HCT116 (cell line): Measurements from ENCODE around the gene CHRNA4. TPM values are rescaled to one million over a fixed set of nuclear protein-coding genes. Genes with fewer than 3 reads are reported as not detected.

ENCODE experiments used
- ATAC-seq: fragments of 200-7000 bp; cut with Tn5 transposase; 2 replicates; pipeline ENCODE4 v1.9.1; 2020; ENCODE audit warnings: mild to moderate bottlenecking, moderate library complexity
- BruUV-seq: library from RNA; stranded (reverse); fragments of 400-500 nt; replicated peaks from 2 replicates; lab custom pipeline; 2021; lab: Mats Ljungman, UMichigan
- CTCF ChIA-PET: fragments of 300-600 bp; sonication (Branson Sonifier 250); formaldehyde crosslinking; loops from one replicate; lab custom pipeline; 2021; ENCODE audit warnings: antibody characterized with exemption; lab: Charles Lee
- POLR2A ChIA-PET: fragments of 300-600, 350-600 bp; sonication (Branson Sonifier 250); formaldehyde crosslinking; loops from one replicate; lab custom pipeline; 2021; ENCODE audit warnings: antibody characterized with exemption; lab: Charles Lee
- RAD21 ChIA-PET, 2 experiments: fragments of 300-600 bp; sonication (Branson Sonifier 250); formaldehyde crosslinking; loops; one replicate each; lab custom pipeline; 2023; ENCODE audit warnings: low total read pairs in 2 of 2; ENCODE audit not compliant: uncharacterized antibody in 2 of 2, unreplicated experiment in 2 of 2, low non-redundant PET in 1 of 2; lab: Charles Lee
- DNase-seq: peaks from one replicate; pipeline ENCODE4 v3.0.0-alpha.2; 2010; ENCODE audit warnings: low read depth, low spot score
- H2AFZ ChIP-seq: fragments of 200-600 bp; shearing (Covaris generic), sonication (generic); 2 replicates; pipeline ENCODE4 v1.6.1; 2017; ENCODE audit warnings: low read depth, mixed run types, mixed read lengths, antibody characterized with exemption, low read length; ENCODE audit not compliant: poor library complexity, severe bottlenecking
- H3K27ac ChIP-seq: 2 replicates; pipeline ENCODE4 v1.5.1; 2012; ENCODE audit warnings: low read depth, low read length
- H3K27me3 ChIP-seq: fragments of 200-600 bp; sonication (generic); 2 replicates; pipeline ENCODE4 v1.6.1; 2016; ENCODE audit warnings: mixed run types, low read length, mixed read lengths; ENCODE audit not compliant: insufficient read depth
- H3K36me3 ChIP-seq, 2 experiments: fragments of 200-500 bp in 1 of 2; fragments of 200-600 bp in 1 of 2; sonication (Bioruptor generic) in 1 of 2; sonication (generic) in 1 of 2; 2 replicates each; pipeline versions ENCODE4 v1.5.1 to v1.6.1; 2014 to 2016; ENCODE audit warnings: low read length in 2 of 2, inconsistent platforms in 1 of 2, mixed read lengths in 1 of 2, mixed run types in 1 of 2; ENCODE audit not compliant: insufficient read depth in 2 of 2, control insufficient read depth in 1 of 2
- H3K4me1 ChIP-seq, 2 experiments: fragments of 200-600 bp in 1 of 2; sonication (generic) in 1 of 2; 2 replicates each; pipeline versions ENCODE4 v1.5.1 to v1.6.1; 2012 to 2017; ENCODE audit warnings: low read length in 2 of 2, inconsistent platforms in 1 of 2, mild to moderate bottlenecking in 1 of 2, mixed read lengths in 1 of 2, mixed run types in 1 of 2, moderate library complexity in 1 of 2; ENCODE audit not compliant: insufficient read depth in 2 of 2, control insufficient read depth in 1 of 2
- H3K4me2 ChIP-seq: fragments of 200-600 bp; sonication (generic); 2 replicates; pipeline ENCODE4 v1.6.1; 2017; ENCODE audit warnings: mixed run types, low read length, mixed read lengths
- H3K4me3 ChIP-seq, 2 experiments: fragments of 200-600 bp in 1 of 2; sonication (generic) in 1 of 2; replicated peaks in 1 of 2; 2 replicates each; pipeline ENCODE4 v1.5.1; 2011 to 2016; ENCODE audit warnings: low read length in 2 of 2, control low read depth in 1 of 2, low read depth in 1 of 2, mild to moderate bottlenecking in 1 of 2, mixed read lengths in 1 of 2, mixed run types in 1 of 2
- H3K79me2 ChIP-seq: fragments of 200-600 bp; sonication (generic); 2 replicates; pipeline ENCODE4 v1.6.1; 2017; ENCODE audit warnings: mild to moderate bottlenecking, mixed run types, low read length, moderate library complexity, mixed read lengths; ENCODE audit not compliant: insufficient read depth
- H3K9ac ChIP-seq: fragments of 200-600 bp; sonication (generic); 2 replicates; pipeline ENCODE4 v1.6.1; 2016; ENCODE audit warnings: low read length, mixed read lengths
- H3K9me2 ChIP-seq: fragments of 200-600 bp; sonication (generic), shearing (Covaris generic); 2 replicates; pipeline ENCODE4 v1.6.1; 2017; ENCODE audit warnings: mixed run types, mild to moderate bottlenecking, moderate library complexity; ENCODE audit not compliant: insufficient read depth
- H3K9me3 ChIP-seq, 2 experiments: fragments of 200-500 bp in 1 of 2; fragments of 200-600 bp in 1 of 2; sonication (Bioruptor generic) in 1 of 2; sonication (generic) in 1 of 2; 2 replicates each; pipeline ENCODE4 v1.6.1; 2014 to 2017; ENCODE audit warnings: low read length in 2 of 2, mixed read lengths in 2 of 2, inconsistent platforms in 1 of 2, low read depth in 1 of 2, mild to moderate bottlenecking in 1 of 2, mixed run types in 1 of 2, moderate library complexity in 1 of 2; ENCODE audit not compliant: control insufficient read depth in 1 of 2, insufficient read depth in 1 of 2
- H4K20me1 ChIP-seq: fragments of 200-600 bp; sonication (generic), shearing (Covaris generic); 2 replicates; pipeline ENCODE4 v1.6.1; 2017; ENCODE audit warnings: mixed run types, mild to moderate bottlenecking, moderate library complexity; ENCODE audit not compliant: insufficient read depth
- CBX3 ChIP-seq: IDR thresholded peaks from 2 replicates; pipeline ENCODE4 v1.6.1; 2012; ENCODE audit warnings: low read depth
- EGR1 ChIP-seq: IDR thresholded peaks from 2 replicates; pipeline ENCODE4 v1.6.1; 2012; ENCODE audit warnings: low read depth
- ELF1 ChIP-seq: IDR thresholded peaks from 2 replicates; pipeline ENCODE4 v1.6.1; 2012; ENCODE audit warnings: low read depth, borderline replicate concordance
- FOSL1 ChIP-seq: IDR thresholded peaks from 2 replicates; pipeline ENCODE4 v1.6.1; 2012; ENCODE audit warnings: low read depth
- POLR2A ChIP-seq: IDR thresholded peaks from 2 replicates; pipeline ENCODE4 v1.7.0; 2011; ENCODE audit warnings: borderline replicate concordance; ENCODE audit not compliant: insufficient read depth, insufficient read length; ENCODE audit errors: extremely low read depth
- SP1 ChIP-seq: IDR thresholded peaks from 2 replicates; pipeline ENCODE4 v1.6.1; 2012; ENCODE audit warnings: low read depth
- TCF7L2 ChIP-seq: IDR thresholded peaks from 2 replicates; pipeline ENCODE4 v1.7.0; 2011; ENCODE audit warnings: borderline replicate concordance, inconsistent platforms; ENCODE audit not compliant: insufficient read depth, insufficient read length; ENCODE audit errors: extremely low read depth
- YY1 ChIP-seq: IDR thresholded peaks from 2 replicates; pipeline ENCODE4 v1.6.1; 2011; ENCODE audit warnings: low read length, low read depth, moderate library complexity, mild to moderate bottlenecking; ENCODE audit not compliant: insufficient replicate concordance; ENCODE audit errors: extremely low read depth
- ZNF274 ChIP-seq: fragments of 200-500 bp; sonication (Bioruptor generic); IDR thresholded peaks from 2 replicates; pipeline ENCODE4 v1.6.1; 2014; ENCODE audit warnings: mild to moderate bottlenecking, low read depth, low read length, inconsistent platforms
- intact Hi-C: fragments of 100-400 bp; cut with micrococcal nuclease; formaldehyde crosslinking; loops from 2 replicates; pipeline ENCODE4 v1.10.0; 2022
- total RNA-seq: library from RNA; stranded (reverse); gene quantifications from one replicate; pipeline ENCODE4 v1.2.1, GENCODE V29; 2021; ENCODE audit not compliant: unreplicated experiment
- TF ChIP-seq, protein P1 (sequence below): IDR thresholded peaks from 2 replicates; pipeline ENCODE4 v1.6.1; 2012
- TF ChIP-seq, protein P2 (sequence below), 3 experiments: fragments of 200-600 bp in 1 of 3; sonication (generic) in 1 of 3; IDR thresholded peaks in 2 of 3; conservative IDR thresholded peaks in 1 of 3; 2 replicates each; pipeline ENCODE4 v1.5.1; 2012 to 2017; ENCODE audit warnings: low read depth in 2 of 3, low read length in 2 of 3, antibody characterized with exemption in 1 of 3, borderline replicate concordance in 1 of 3, control low read depth in 1 of 3, mild to moderate bottlenecking in 1 of 3, mixed read lengths in 1 of 3, mixed run types in 1 of 3, moderate library complexity in 1 of 3; ENCODE audit not compliant: insufficient read depth in 1 of 3

The CHRNA4 gene
- total RNA-seq, 1 experiment from 2014 or later = not detected

DNA sequence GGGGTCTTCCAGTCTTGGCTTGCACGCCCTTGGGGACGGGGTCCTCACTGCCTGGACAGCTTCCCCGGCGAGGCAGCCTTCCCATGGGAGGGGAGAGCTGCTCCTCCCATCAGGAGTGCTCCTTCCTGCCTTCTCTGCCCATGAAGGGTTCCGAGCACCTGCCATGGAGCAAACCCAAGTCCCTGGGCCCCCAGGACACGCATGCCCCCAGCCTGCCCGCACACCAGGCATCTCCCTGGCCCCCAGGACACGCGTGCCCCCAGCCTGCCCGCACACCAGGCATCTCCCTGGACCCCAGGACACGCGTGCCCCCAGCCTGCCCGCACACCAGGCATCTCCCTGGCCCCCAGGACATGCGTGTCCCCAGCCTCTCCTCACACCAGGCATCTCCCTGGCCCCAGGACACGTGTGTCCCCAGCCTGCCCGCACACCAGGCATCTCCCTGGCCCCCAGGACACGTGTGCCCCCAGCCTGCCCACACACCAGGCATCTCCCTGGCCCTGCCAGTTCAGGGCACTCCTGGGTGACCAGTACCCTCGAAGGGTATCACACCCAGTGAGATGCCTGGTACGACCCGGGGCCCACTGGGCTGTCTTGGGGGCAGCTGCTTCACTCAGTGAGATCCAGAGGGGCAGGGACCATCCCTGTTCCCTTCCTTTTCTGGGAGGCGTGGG, 46.4 kb downstream of the CHRNA4 start:
- no peaks in the 10 kb centered on the region for H4K20me1 ChIP-seq
- no peaks in the 10 kb centered on the region for H3K9me3 ChIP-seq
- ChIA-PET CTCF (no interaction called here), POLR2A (no interaction called here), RAD21 (no interaction called here)
- ATAC-seq = no peak
- no peaks in the 10 kb centered on the region for H3K36me3 ChIP-seq
- no peak overlapping the region for H3K27ac ChIP-seq
- no peaks in the 10 kb centered on the region for H3K9me2 ChIP-seq
- TF ChIP-seq EGR1 (no peak), ELF1 (no peak), ZNF274 (no peak), CBX3 (no peak), TCF7L2 (no peak), FOSL1 (no peak), YY1 (no peak), SP1 (no peak), POLR2A (no peak)
- TF ChIP-seq, protein P1, sequence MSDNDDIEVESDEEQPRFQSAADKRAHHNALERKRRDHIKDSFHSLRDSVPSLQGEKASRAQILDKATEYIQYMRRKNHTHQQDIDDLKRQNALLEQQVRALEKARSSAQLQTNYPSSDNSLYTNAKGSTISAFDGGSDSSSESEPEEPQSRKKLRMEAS = no peak
- TF ChIP-seq, protein P2, sequence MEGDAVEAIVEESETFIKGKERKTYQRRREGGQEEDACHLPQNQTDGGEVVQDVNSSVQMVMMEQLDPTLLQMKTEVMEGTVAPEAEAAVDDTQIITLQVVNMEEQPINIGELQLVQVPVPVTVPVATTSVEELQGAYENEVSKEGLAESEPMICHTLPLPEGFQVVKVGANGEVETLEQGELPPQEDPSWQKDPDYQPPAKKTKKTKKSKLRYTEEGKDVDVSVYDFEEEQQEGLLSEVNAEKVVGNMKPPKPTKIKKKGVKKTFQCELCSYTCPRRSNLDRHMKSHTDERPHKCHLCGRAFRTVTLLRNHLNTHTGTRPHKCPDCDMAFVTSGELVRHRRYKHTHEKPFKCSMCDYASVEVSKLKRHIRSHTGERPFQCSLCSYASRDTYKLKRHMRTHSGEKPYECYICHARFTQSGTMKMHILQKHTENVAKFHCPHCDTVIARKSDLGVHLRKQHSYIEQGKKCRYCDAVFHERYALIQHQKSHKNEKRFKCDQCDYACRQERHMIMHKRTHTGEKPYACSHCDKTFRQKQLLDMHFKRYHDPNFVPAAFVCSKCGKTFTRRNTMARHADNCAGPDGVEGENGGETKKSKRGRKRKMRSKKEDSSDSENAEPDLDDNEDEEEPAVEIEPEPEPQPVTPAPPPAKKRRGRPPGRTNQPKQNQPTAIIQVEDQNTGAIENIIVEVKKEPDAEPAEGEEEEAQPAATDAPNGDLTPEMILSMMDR (IDR thresholded peaks at IDR 0.05 in 2 of 3, conservative IDR thresholded peaks at IDR 0.05 in 1 of 3; ENCODE audit: borderline replicate concordance in 1 of 3, insufficient read depth in 1 of 3, low read depth in 2 of 3, low read length in 2 of 3) = no peak
- no peak overlapping the region for H3K9ac ChIP-seq
- H3K27me3 ChIP-seq = no peaks in the 10 kb centered on the region
- no peak for DNase-seq
- no peak overlapping the region for H2AFZ ChIP-seq
- H3K4me1 ChIP-seq = no peaks in the 10 kb centered on the region
- H3K79me2 ChIP-seq = no peaks in the 10 kb centered on the region
- BruUV-seq = no TSS peak
- H3K4me2 ChIP-seq = no peak overlapping the region
- intact Hi-C loops = no loop called here
- H3K4me3 ChIP-seq = no peak overlapping the region
